DND-41 (cell line): ENCODE data around the gene HNRNPAB.

ENCODE experiments used
- CTCF ChIP-seq: IDR thresholded peaks from 2 replicates; pipeline ENCODE4 v1.5.1; 2012; ENCODE audit warnings: borderline replicate concordance, low read length, moderate library complexity, mild to moderate bottlenecking; ENCODE audit not compliant: poor library complexity, severe bottlenecking; ENCODE audit errors: extremely low read depth
- EZH2 ChIP-seq: IDR thresholded peaks from 3 replicates; pipeline ENCODE4 v1.6.1; 2012; ENCODE audit warnings: borderline replicate concordance, low read depth, mild to moderate bottlenecking, moderate library complexity, low read length, inconsistent platforms; ENCODE audit not compliant: severe bottlenecking

- TF ChIP-seq CTCF (no peak), EZH2 (no peak)
These were observed 3.0 kb downstream of the HNRNPAB start for GRCh38 chr5:178207183-178207916.
